Measurements from ENCODE around the gene CDS2.
"Not testable (repeated sequence)": the region's sequence is repeated elsewhere in the genome, so short reads cannot be mapped to it uniquely, and the experiment has no call there.

Gene CDS2

GRCh38 chr20:5091902-5092301, 34.9 kb upstream of the CDS2 start:
- TF ChIP-seq ZNF274 (IDR thresholded peaks at IDR 0.05; ENCODE audit: low read depth, low read length) (no peak), SUZ12 (IDR thresholded peaks at IDR 0.05; ENCODE audit: extremely low read depth, insufficient read depth, insufficient read length) (no peak), YY1 (IDR thresholded peaks at IDR 0.05; ENCODE audit: insufficient read depth, insufficient read length) (no peak)
- H3K4me1 ChIP-seq (ENCODE audit: insufficient read depth, insufficient read length), result no peaks in the 10 kb centered on the region
- no peak for DNase-seq (ENCODE audit: low read depth, low spot score)
- H3K9ac ChIP-seq (ENCODE audit: insufficient read length, low read depth), result no peak overlapping the region
- peaks cover 26% of the 10 kb centered on the region for H3K36me3 ChIP-seq (ENCODE audit: insufficient read depth, insufficient read length, low read length)
- no peaks in the 10 kb centered on the region for H3K9me3 ChIP-seq (ENCODE audit: insufficient read depth, low read length)
- H3K4me3 ChIP-seq (ENCODE audit: insufficient read length, low read depth), result no peak overlapping the region
- H3K27me3 ChIP-seq (ENCODE audit: insufficient read depth, insufficient read length), result no peaks in the 10 kb centered on the region

GRCh38 chr20:5092765-5093339, 34.0 kb upstream of the CDS2 start:
- Histone ChIP-seq H3K9ac (ENCODE audit: insufficient read length, low read depth) (no peak overlapping the region), H3K4me3 (ENCODE audit: insufficient read length, low read depth) (no peak overlapping the region), H3K4me1 (ENCODE audit: insufficient read depth, insufficient read length) (no peaks in the 10 kb centered on the region), H3K27me3 (ENCODE audit: insufficient read depth, insufficient read length) (no peaks in the 10 kb centered on the region), H3K9me3 (ENCODE audit: insufficient read depth, low read length) (no peaks in the 10 kb centered on the region), H3K36me3 (ENCODE audit: insufficient read depth, insufficient read length, low read length) (peaks cover 31% of the 10 kb centered on the region)
- DNase-seq (ENCODE audit: low read depth, low spot score), result no peak
- TF ChIP-seq ZNF274 (IDR thresholded peaks at IDR 0.05; ENCODE audit: low read depth, low read length) (no peak), SUZ12 (IDR thresholded peaks at IDR 0.05; ENCODE audit: extremely low read depth, insufficient read depth, insufficient read length) (no peak), YY1 (IDR thresholded peaks at IDR 0.05; ENCODE audit: insufficient read depth, insufficient read length) (no peak)

GRCh38 chr20:5095454-5095853, 31.4 kb upstream of the CDS2 start:
- no peaks in the 10 kb centered on the region for H3K4me1 ChIP-seq (ENCODE audit: insufficient read depth, insufficient read length)
- H3K36me3 ChIP-seq (ENCODE audit: insufficient read depth, insufficient read length, low read length), result peaks cover 50% of the 10 kb centered on the region
- H3K4me3 ChIP-seq (ENCODE audit: insufficient read length, low read depth), result no peak overlapping the region
- H3K9ac ChIP-seq (ENCODE audit: insufficient read length, low read depth), result no peak overlapping the region
- no peak for TF ChIP-seq SUZ12 (IDR thresholded peaks at IDR 0.05; ENCODE audit: extremely low read depth, insufficient read depth, insufficient read length)
- TF ChIP-seq ZNF274 (IDR thresholded peaks at IDR 0.05; ENCODE audit: low read depth, low read length), result no peak
- no peak for TF ChIP-seq YY1 (IDR thresholded peaks at IDR 0.05; ENCODE audit: insufficient read depth, insufficient read length)
- DNase-seq (ENCODE audit: low read depth, low spot score), result no peak
- no peaks in the 10 kb centered on the region for H3K9me3 ChIP-seq (ENCODE audit: insufficient read depth, low read length)
- no peaks in the 10 kb centered on the region for H3K27me3 ChIP-seq (ENCODE audit: insufficient read depth, insufficient read length)

GRCh38 chr20:5095931-5096330, 30.9 kb upstream of the CDS2 start:
- Histone ChIP-seq H3K4me3 (ENCODE audit: insufficient read length, low read depth) (no peak overlapping the region), H3K9ac (ENCODE audit: insufficient read length, low read depth) (no peak overlapping the region), H3K27me3 (ENCODE audit: insufficient read depth, insufficient read length) (no peaks in the 10 kb centered on the region), H3K36me3 (ENCODE audit: insufficient read depth, insufficient read length, low read length) (peaks cover 53% of the 10 kb centered on the region), H3K4me1 (ENCODE audit: insufficient read depth, insufficient read length) (no peaks in the 10 kb centered on the region), H3K9me3 (ENCODE audit: insufficient read depth, low read length) (no peaks in the 10 kb centered on the region)
- no peak for TF ChIP-seq SUZ12 (IDR thresholded peaks at IDR 0.05; ENCODE audit: extremely low read depth, insufficient read depth, insufficient read length)
- no peak for TF ChIP-seq ZNF274 (IDR thresholded peaks at IDR 0.05; ENCODE audit: low read depth, low read length)
- no peak for TF ChIP-seq YY1 (IDR thresholded peaks at IDR 0.05; ENCODE audit: insufficient read depth, insufficient read length)
- no peak for DNase-seq (ENCODE audit: low read depth, low spot score)

GRCh38 chr20:5096463-5096862, 30.3 kb upstream of the CDS2 start:
- TF ChIP-seq YY1 (IDR thresholded peaks at IDR 0.05; ENCODE audit: insufficient read depth, insufficient read length) (no peak), ZNF274 (IDR thresholded peaks at IDR 0.05; ENCODE audit: low read depth, low read length) (no peak), SUZ12 (IDR thresholded peaks at IDR 0.05; ENCODE audit: extremely low read depth, insufficient read depth, insufficient read length) (no peak)
- no peaks in the 10 kb centered on the region for H3K4me1 ChIP-seq (ENCODE audit: insufficient read depth, insufficient read length)
- H3K9me3 ChIP-seq (ENCODE audit: insufficient read depth, low read length), result no peaks in the 10 kb centered on the region
- no peak overlapping the region for H3K9ac ChIP-seq (ENCODE audit: insufficient read length, low read depth)
- H3K27me3 ChIP-seq (ENCODE audit: insufficient read depth, insufficient read length), result no peaks in the 10 kb centered on the region
- H3K4me3 ChIP-seq (ENCODE audit: insufficient read length, low read depth), result no peak overlapping the region
- H3K36me3 ChIP-seq (ENCODE audit: insufficient read depth, insufficient read length, low read length), result peaks cover 57% of the 10 kb centered on the region
- no peak for DNase-seq (ENCODE audit: low read depth, low spot score)

- not testable (repeated sequence) for H3K4me3 ChIP-seq (ENCODE audit: insufficient read length, low read depth); H3K4me1 ChIP-seq (ENCODE audit: insufficient read depth, insufficient read length); H3K9me3 ChIP-seq (ENCODE audit: insufficient read depth, low read length); H3K9ac ChIP-seq (ENCODE audit: insufficient read length, low read depth); H3K27me3 ChIP-seq (ENCODE audit: insufficient read depth, insufficient read length); DNase-seq (ENCODE audit: low read depth, low spot score)
- peaks cover 74% of the 10 kb centered on the region for H3K36me3 ChIP-seq (ENCODE audit: insufficient read depth, insufficient read length, low read length)
These were observed 27.8 kb upstream of the CDS2 start for GRCh38 chr20:5099009-5099408.

GRCh38 chr20:5099909-5100308, 26.9 kb upstream of the CDS2 start:
- not testable (repeated sequence) for H3K4me1 ChIP-seq (ENCODE audit: insufficient read depth, insufficient read length); H3K9me3 ChIP-seq (ENCODE audit: insufficient read depth, low read length); H3K9ac ChIP-seq (ENCODE audit: insufficient read length, low read depth); H3K4me3 ChIP-seq (ENCODE audit: insufficient read length, low read depth); H3K27me3 ChIP-seq (ENCODE audit: insufficient read depth, insufficient read length); DNase-seq (ENCODE audit: low read depth, low spot score)
- H3K36me3 ChIP-seq (ENCODE audit: insufficient read depth, insufficient read length, low read length), result peaks cover 81% of the 10 kb centered on the region

Measured in NT2/D1 (cell line).